Activated B cell treated with CpG ODN at 0.5 μM for 24 hours (primary cell): Measurements from ENCODE around the gene GSPT1. TPM values are rescaled to one million over a fixed set of nuclear protein-coding genes. Genes with fewer than 3 reads are reported as not detected.

Experiments used
- ATAC-seq: fragments of 200-7000 bp; cut with Tn5 transposase; one replicate; pipeline ENCODE4 v1.10.0; 2021; ENCODE audit warnings: low read depth, mild to moderate bottlenecking, moderate library complexity
- CTCF ChIA-PET: fragments of 350-600 bp; sonication (Branson Sonifier 250); formaldehyde crosslinking; loops from one replicate; lab custom pipeline; 2021; ENCODE audit warnings: antibody characterized with exemption; lab: Charles Lee
- POLR2A ChIA-PET: fragments of 350-600 bp; sonication (Branson Sonifier 250); formaldehyde crosslinking; loops from one replicate; lab custom pipeline; 2021; ENCODE audit warnings: antibody characterized with exemption; lab: Charles Lee
- DNase-seq: peaks from one replicate; pipeline ENCODE4 v3.0.0; 2022
- H3K27ac Mint-ChIP-seq: one replicate; pipeline ENCODE4 v1.8.0; 2020; ENCODE audit warnings: mixed read lengths
- H3K27me3 Mint-ChIP-seq: one replicate; pipeline ENCODE4 v1.8.0; 2021; ENCODE audit warnings: mixed read lengths
- H3K36me3 Mint-ChIP-seq: one replicate; pipeline ENCODE4 v1.8.0; 2021; ENCODE audit warnings: low read depth, mixed read lengths
- H3K4me1 Mint-ChIP-seq: one replicate; pipeline ENCODE4 v1.8.0; 2021; ENCODE audit warnings: mixed read lengths
- H3K4me3 Mint-ChIP-seq: one replicate; pipeline ENCODE4 v1.8.0; 2020; ENCODE audit warnings: mild to moderate bottlenecking, mixed read lengths
- H3K9me3 Mint-ChIP-seq: one replicate; pipeline ENCODE4 v1.8.0; 2020; ENCODE audit warnings: mixed read lengths
- CTCF ChIP-seq: fragments of 200-600 bp; IDR thresholded peaks from one replicate; pipeline ENCODE4 v1.8.0; 2022; ENCODE audit warnings: antibody characterized with exemption, mild to moderate bottlenecking
- intact Hi-C: fragments of 100-400 bp; cut with micrococcal nuclease; formaldehyde crosslinking; loops from one replicate; pipeline ENCODE4 v1.15.1; 2024
- total RNA-seq: library from RNA; stranded (reverse); gene quantifications from 2 replicates; pipeline ENCODE4 v1.2.3, GENCODE V29; 2022

The GSPT1 gene
- total RNA-seq, 1 donor from 2014 or later: 101 TPM

GRCh38 chr16:11871193-11871592, 44.6 kb downstream of the GSPT1 start:
- H3K27me3 Mint-ChIP-seq: no peaks in the 10 kb centered on the region
- CTCF ChIA-PET: interaction anchor here (0.9 kb wide), 1 partner anchor 197 kb away, joined by 3 read pairs; no protein-coding TSS in a partner anchor
- no peak for ATAC-seq

GRCh38 chr16:11870399-11870798, 45.4 kb downstream of the GSPT1 start:
- DNase-seq (no peak), ATAC-seq (no peak)
- peaks cover 44% of the 10 kb centered on the region for H3K36me3 Mint-ChIP-seq
- H3K27me3 Mint-ChIP-seq: no peaks in the 10 kb centered on the region
- H3K27ac Mint-ChIP-seq: no peak overlapping the region
- CTCF ChIA-PET: no interaction called here
- POLR2A ChIA-PET: no interaction called here
- intact Hi-C loops: loop anchor here (5.0 kb wide), 1 partner anchor 197 kb away; no protein-coding TSS in a partner anchor
- peaks cover 7% of the 10 kb centered on the region for H3K4me1 Mint-ChIP-seq
- no peak overlapping the region for H3K4me3 Mint-ChIP-seq
- no peaks in the 10 kb centered on the region for H3K9me3 Mint-ChIP-seq
- no peak for TF ChIP-seq CTCF

More at GRCh38 chr16:11871193-11871592, 44.6 kb downstream of the GSPT1 start:
- intact Hi-C loops: loop anchor here (5.0 kb wide), 1 partner anchor 196 kb away; no protein-coding TSS in a partner anchor
- Mint-ChIP-seq H3K9me3 (no peaks in the 10 kb centered on the region), H3K4me3 (no peak overlapping the region), H3K36me3 (peaks cover 52% of the 10 kb centered on the region), H3K27ac (no peak overlapping the region), H3K4me1 (no peaks in the 10 kb centered on the region)
- no peak for TF ChIP-seq CTCF
- POLR2A ChIA-PET: no interaction called here
- no peak for DNase-seq

GRCh38 chr16:11869353-11870228, 46.2 kb downstream of the GSPT1 start:
- Mint-ChIP-seq H3K9me3 (no peaks in the 10 kb centered on the region), H3K27me3 (no peaks in the 10 kb centered on the region), H3K4me1 (peaks cover 13% of the 10 kb centered on the region), H3K4me3 (no peak overlapping the region), H3K27ac (no peak overlapping the region), H3K36me3 (peaks cover 36% of the 10 kb centered on the region)
- CTCF ChIA-PET: no interaction called here
- DNase-seq (no peak), ATAC-seq (no peak)
- no peak for TF ChIP-seq CTCF
- POLR2A ChIA-PET: no interaction called here
- intact Hi-C loops: loop anchor here (5.0 kb wide), 1 partner anchor 198 kb away; no protein-coding TSS in a partner anchor

- DNase-seq (no peak), ATAC-seq (no peak)
- POLR2A ChIA-PET: no interaction called here
- CTCF ChIA-PET: interaction anchor here (0.7 to 1.5 kb wide), 2 partner anchors 11 to 200 kb away, joined by 3 to 4 read pairs; no protein-coding TSS in a partner anchor
- Mint-ChIP-seq H3K4me1 (peaks cover 16% of the 10 kb centered on the region), H3K36me3 (peaks cover 26% of the 10 kb centered on the region), H3K27ac (no peak overlapping the region), H3K4me3 (no peak overlapping the region), H3K27me3 (no peaks in the 10 kb centered on the region), H3K9me3 (no peaks in the 10 kb centered on the region)
- intact Hi-C loops: no loop called here
- TF ChIP-seq CTCF: no peak
Measured at GRCh38 chr16:11868412-11868980, 47.3 kb downstream of the GSPT1 start.

- ChIA-PET CTCF (no interaction called here), POLR2A (interaction anchor here (0.6 kb wide), 1 partner anchor 25 kb away, joined by 5 read pairs; no protein-coding TSS in a partner anchor)
- Mint-ChIP-seq H3K27ac (no peak overlapping the region), H3K9me3 (no peaks in the 10 kb centered on the region), H3K27me3 (no peaks in the 10 kb centered on the region), H3K4me1 (peaks cover 19% of the 10 kb centered on the region), H3K4me3 (no peak overlapping the region), H3K36me3 (peaks cover 2% of the 10 kb centered on the region)
- intact Hi-C loops: no loop called here
- no peak for DNase-seq
- TF ChIP-seq CTCF: no peak
- no peak for ATAC-seq
Measured at GRCh38 chr16:11862489-11862888, 53.3 kb downstream of the GSPT1 start.
